ENCODE results near the gene RAPGEF1. TPM values are rescaled to one million over a fixed set of nuclear protein-coding genes. Genes with fewer than 3 reads are reported as not detected.

RAPGEF1 gene
- total and polyA plus RNA-seq, 2 of the 13 experiments (the other 11 are each of a cell fraction or from before 2014, with no cell fraction given) = 21.2 to 38.9 TPM

- TF ChIP-seq IRF1 (CRISPR knock-in tag; IDR thresholded peaks at IDR 0.05; ENCODE audit: low read depth) = no peak
- TF ChIP-seq HDAC2 (CRISPR knock-in tag; IDR thresholded peaks at IDR 0.05) = peak; percentile 89
- TF ChIP-seq SIN3B (IDR thresholded peaks at IDR 0.05; ENCODE audit: low read length) = no peak
- TF ChIP-seq ZNF7 (CRISPR knock-in tag; IDR thresholded peaks at IDR 0.05) = no peak
- TF ChIP-seq NFYB (CRISPR knock-in tag; IDR thresholded peaks at IDR 0.05) = no peak; the same call in 1 of the 2 replicates
- no peak for TF ChIP-seq MBD4 (IDR thresholded peaks at IDR 0.05; ENCODE audit: borderline replicate concordance, low read length)
- TF ChIP-seq SNAPC4 (CRISPR knock-in tag; IDR thresholded peaks at IDR 0.05) = no peak
- peak; percentile 71; the same call in 1 of the 2 replicates for TF ChIP-seq ZNF614 (CRISPR knock-in tag; IDR thresholded peaks at IDR 0.05; ENCODE audit: borderline replicate concordance)
- no peak for TF ChIP-seq ZNF3 (CRISPR knock-in tag; IDR thresholded peaks at IDR 0.05)
- TF ChIP-seq CENPT (CRISPR knock-in tag; IDR thresholded peaks at IDR 0.05; ENCODE audit: low read depth) = no peak
- TF ChIP-seq AGO2 (optimal IDR thresholded peaks at IDR 0.05; ENCODE audit: low read depth, low read length) = no peak
- TF ChIP-seq ZMYM2 (CRISPR knock-in tag; IDR thresholded peaks at IDR 0.05) = 0 out of 2 replicates have a peak, but pooled peaks have one; percentile 47
- TF ChIP-seq MXD4 (CRISPR knock-in tag; IDR thresholded peaks at IDR 0.05) = no peak
- no peak for TF ChIP-seq E2F5 (CRISPR knock-in tag; conservative IDR thresholded peaks at IDR 0.05)
- TF ChIP-seq ZNF703 (CRISPR knock-in tag; IDR thresholded peaks at IDR 0.05; ENCODE audit: borderline replicate concordance) = no peak
- no peak for TF ChIP-seq ZNF235 (CRISPR knock-in tag; IDR thresholded peaks at IDR 0.05; ENCODE audit: borderline replicate concordance)
- TF ChIP-seq NFKBIZ (CRISPR knock-in tag; IDR thresholded peaks at IDR 0.05) = 0 out of 2 replicates have a peak, but pooled peaks have one; percentile 13
- TF ChIP-seq SMARCE1 (IDR thresholded peaks at IDR 0.05; ENCODE audit: borderline replicate concordance) = no peak
- no peak for TF ChIP-seq TAF15 (IDR thresholded peaks at IDR 0.05; ENCODE audit: low read depth, low read length, poor library complexity, severe bottlenecking)
- TF ChIP-seq ZNF382 (CRISPR knock-in tag; IDR thresholded peaks at IDR 0.05; ENCODE audit: borderline replicate concordance) = no peak
- TF ChIP-seq ZNF674 (CRISPR knock-in tag; IDR thresholded peaks at IDR 0.05; ENCODE audit: low read depth) = no peak
- no peak for TF ChIP-seq TBX3 (IDR thresholded peaks at IDR 0.05; ENCODE audit: borderline replicate concordance)
- TF ChIP-seq STAG1 (CRISPR knock-in tag; IDR thresholded peaks at IDR 0.05) = 0 out of 2 replicates have a peak, but pooled peaks have one; percentile 19
- TF ChIP-seq MYNN (CRISPR knock-in tag; IDR thresholded peaks at IDR 0.05; ENCODE audit: low read depth) = no peak
- no peak for TF ChIP-seq ZNF543 (CRISPR knock-in tag; IDR thresholded peaks at IDR 0.05)
- TF ChIP-seq RARA (CRISPR knock-in tag; IDR thresholded peaks at IDR 0.05) = peak; percentile 86
- TF ChIP-seq NR2F6 (IDR thresholded peaks at IDR 0.05) = peak; percentile 50; the same call in 1 of the 2 replicates
- peak; percentile 77 for TF ChIP-seq NR2F6 (CRISPR knock-in tag; IDR thresholded peaks at IDR 0.05)
Measured at GRCh38 chr9:131601683-131602181, 138.1 kb downstream of the RAPGEF1 start (continued).
